ENCODE data around the gene TRIM14.

The TRIM14 gene

GRCh38 chr9:98118640-98119601 lies at the start of gene TRIM14:
Gene TRIM14 (minus strand): TSS chr9:98119222. CDS start chr9:98119188, 34 bp downstream.
- peak; percentile 89 for DNase-seq

- DNase-seq = no peak
Measured at GRCh38 chr9:98168153-98168780, 49.2 kb upstream of the TRIM14 start.

GRCh38 chr9:98164912-98165311 lies 45.9 kb upstream of the TRIM14 start:
- no peak for DNase-seq

GRCh38 chr9:98162613-98163012 lies 43.6 kb upstream of the TRIM14 start:
- no peak for DNase-seq

GRCh38 chr9:98161851-98162250 lies 42.8 kb upstream of the TRIM14 start:
- DNase-seq = no peak

GRCh38 chr9:98159790-98160189 lies 40.8 kb upstream of the TRIM14 start:
- no peak for DNase-seq

GRCh38 chr9:98159301-98159700 lies 40.3 kb upstream of the TRIM14 start:
- DNase-seq = no peak

GRCh38 chr9:98158071-98158831 lies 39.2 kb upstream of the TRIM14 start:
- DNase-seq = no peak

GRCh38 chr9:98157372-98157771 lies 38.4 kb upstream of the TRIM14 start:
- no peak for DNase-seq

- no peak for DNase-seq
Measured at GRCh38 chr9:98154678-98155077, 35.7 kb upstream of the TRIM14 start.

- DNase-seq = no peak
Measured at GRCh38 chr9:98152526-98152925, 33.5 kb upstream of the TRIM14 start.

GRCh38 chr9:98150721-98151120 lies 31.7 kb upstream of the TRIM14 start:
- DNase-seq = no peak

- no peak for DNase-seq
Measured at GRCh38 chr9:98150164-98150563, 31.1 kb upstream of the TRIM14 start.

- DNase-seq = no peak
Measured at GRCh38 chr9:98149422-98149821, 30.4 kb upstream of the TRIM14 start.

GRCh38 chr9:98148486-98148885 lies 29.5 kb upstream of the TRIM14 start:
- DNase-seq = no peak

GRCh38 chr9:98147582-98147981 lies 28.6 kb upstream of the TRIM14 start:
- DNase-seq = no peak

- DNase-seq = no peak
Measured at GRCh38 chr9:98146101-98146991, 27.3 kb upstream of the TRIM14 start.

GRCh38 chr9:98144631-98145030 lies 25.6 kb upstream of the TRIM14 start:
- DNase-seq = no peak

GRCh38 chr9:98144076-98144475 lies 25.1 kb upstream of the TRIM14 start:
- no peak for DNase-seq

GRCh38 chr9:98142925-98143481 lies 24.0 kb upstream of the TRIM14 start:
- DNase-seq = no peak

- no peak for DNase-seq
Measured at GRCh38 chr9:98142182-98142907, 23.3 kb upstream of the TRIM14 start.

Data from 8988T (cell line).